ENCODE data around the gene RAB2B.

Gene RAB2B

DNA sequence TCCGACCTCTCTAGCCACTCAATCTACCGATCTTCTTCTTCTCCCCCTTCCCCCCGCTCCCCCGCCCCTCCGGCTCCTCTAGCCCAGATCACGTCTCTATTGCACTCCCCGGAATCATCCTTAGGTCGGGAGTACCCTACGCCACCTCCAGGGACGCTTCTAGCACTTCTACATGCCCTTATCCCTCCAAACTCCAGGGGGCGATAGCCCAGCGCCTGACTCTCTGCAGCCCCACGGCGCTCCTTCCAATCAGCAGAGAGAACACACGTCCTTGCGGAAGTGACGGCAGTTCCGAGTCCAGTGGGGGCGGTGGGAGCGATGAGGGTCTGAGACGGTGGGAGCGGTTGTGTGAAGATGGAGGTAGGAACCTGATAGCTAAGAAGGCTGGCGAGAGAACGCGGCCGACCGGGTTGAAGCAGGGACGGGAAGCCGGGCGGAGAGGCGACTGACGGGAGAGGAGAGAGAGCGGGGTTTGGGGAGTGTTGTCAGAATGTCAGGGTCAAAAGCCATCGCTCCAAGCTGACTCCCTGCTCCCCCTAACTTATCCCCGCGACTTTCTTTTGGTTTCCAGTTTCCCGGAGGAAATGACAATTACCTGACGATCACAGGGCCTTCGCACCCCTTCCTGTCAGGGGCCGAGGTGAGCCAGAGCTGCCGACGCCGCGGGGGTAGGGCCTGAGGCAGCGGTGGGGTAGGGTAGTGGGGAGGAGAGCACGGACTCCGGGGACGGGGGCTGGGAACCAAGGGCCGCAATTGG lies at the start of gene RAB2B, which contains the start of gene TOX4:
RAB2B (minus strand) TSS at position 35 of the 757 bp plus-strand sequence. CDS start 87 bp downstream, outside the sequence.
TOX4 (plus strand) TSS at position 271 of the 757 bp plus-strand sequence; CDS start at position 355, 84 bp downstream.
- DNase-seq: peak; percentile 98

GRCh38 chr14:21525962-21526671 lies 49.4 kb upstream of the RAB2B start, which contains the start of gene SALL2:
TSS of gene SALL2 (minus strand) at chr14:21526346. CDS start at chr14:21526127, 219 bp downstream.
- DNase-seq: peak; percentile 69

DNA sequence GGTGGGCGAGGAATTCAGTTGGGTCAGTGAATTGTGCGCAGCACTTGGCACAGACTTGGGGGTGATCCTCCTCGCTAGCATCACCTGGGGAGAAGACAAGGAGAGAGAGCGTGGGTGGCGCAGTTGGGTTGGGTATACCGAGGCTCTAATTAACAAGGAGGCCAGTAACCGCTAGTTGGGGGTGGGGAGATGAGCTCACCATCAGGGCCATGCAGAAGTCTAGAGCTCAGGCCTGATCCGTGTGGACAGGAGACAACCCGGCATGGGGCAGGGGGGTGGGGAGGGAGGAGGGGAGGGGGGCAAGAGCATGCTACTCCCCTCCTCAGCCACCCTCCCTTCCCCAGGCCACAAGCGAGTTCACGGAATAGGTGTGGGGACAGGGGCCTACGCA lies 48.8 kb upstream of the RAB2B start:
- DNase-seq: no peak

DNA sequence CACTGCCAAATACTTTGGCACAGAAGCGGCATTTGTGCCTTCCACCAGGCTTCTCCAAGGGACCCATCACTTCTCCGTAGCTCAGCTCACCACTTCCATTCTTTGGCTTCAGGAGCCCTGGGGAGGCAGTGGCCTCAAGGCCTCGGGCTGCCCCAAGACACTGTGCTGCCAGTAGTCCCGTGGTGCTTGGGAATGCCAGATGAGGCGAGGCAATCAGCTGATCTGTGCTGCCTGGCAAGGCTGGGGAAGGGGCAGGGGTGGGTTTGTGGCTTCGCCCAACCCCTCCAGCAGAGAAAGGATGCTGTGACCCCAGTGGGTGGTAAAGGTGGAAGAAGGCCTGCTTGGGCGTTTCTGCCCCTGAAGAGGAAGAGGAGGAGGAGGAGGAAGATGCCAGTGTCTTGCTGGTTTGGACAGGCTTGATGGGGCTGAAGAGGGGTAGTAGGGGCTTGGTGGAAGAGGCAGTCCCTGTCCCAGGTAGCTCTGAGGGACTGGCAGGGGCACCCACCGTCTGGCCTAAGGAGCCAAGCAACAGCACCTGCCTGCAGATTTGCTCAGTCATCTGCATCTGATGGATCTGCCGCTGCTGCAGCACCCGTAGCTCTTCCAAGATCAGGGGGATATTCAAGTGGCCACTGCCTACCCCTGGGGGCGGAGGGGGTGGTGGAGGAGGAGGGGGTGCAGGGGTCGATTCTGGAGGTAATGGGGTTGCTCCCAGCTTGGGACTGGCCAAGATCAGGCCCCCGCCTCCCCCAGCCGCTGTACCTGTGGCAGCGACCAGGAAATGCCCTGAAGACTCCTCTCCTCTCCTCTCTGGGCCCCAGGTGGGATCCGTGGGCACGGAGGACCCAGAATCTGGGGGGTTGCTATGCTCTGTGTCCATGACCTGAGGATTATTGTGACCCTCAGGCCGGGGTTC lies 48.1 kb upstream of the RAB2B start:
- DNase-seq: no peak

- DNase-seq: no peak
Observed at GRCh38 chr14:21523203-21523602, 46.4 kb upstream of the RAB2B start.

DNA sequence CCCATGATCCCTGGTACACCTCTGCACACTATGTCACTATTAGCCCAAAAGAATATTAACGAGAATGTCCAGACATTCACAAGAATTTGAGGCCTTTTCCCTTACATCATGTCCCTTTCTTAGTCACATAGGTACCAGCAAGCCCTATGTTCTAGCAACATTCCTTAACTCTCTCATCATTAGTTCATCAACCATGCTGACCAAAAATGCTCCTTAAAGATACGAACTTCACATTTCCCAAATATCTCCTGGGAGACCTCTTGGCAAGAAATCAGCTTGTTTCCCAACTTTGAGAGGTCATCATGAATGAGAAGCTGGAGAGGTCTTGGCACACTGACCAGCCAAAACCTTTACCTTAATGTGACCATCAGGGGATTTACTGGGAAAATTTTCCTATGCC lies 44.7 kb upstream of the RAB2B start:
- DNase-seq: no peak

DNA sequence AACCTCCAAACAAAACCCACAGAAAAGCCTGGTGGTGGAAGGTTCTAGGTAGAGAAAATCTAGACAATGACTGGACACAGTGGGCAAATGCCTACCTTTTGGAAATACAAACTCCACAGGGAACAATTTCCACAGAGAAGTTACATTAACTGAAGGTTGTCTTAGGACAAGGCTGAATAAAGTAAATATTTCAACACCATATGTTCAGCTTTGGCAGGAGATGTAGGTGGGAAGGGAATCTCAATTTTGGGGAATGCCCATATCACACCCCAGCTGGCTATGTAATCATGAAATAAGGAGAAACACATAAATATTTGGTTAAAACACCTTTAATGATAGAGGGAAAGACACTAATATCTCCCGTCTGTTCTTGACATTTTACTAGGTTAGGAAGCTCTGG lies 44.0 kb upstream of the RAB2B start:
- no peak for DNase-seq

- no peak for DNase-seq
Observed at GRCh38 chr14:21518725-21519124, 42.0 kb upstream of the RAB2B start.

DNA sequence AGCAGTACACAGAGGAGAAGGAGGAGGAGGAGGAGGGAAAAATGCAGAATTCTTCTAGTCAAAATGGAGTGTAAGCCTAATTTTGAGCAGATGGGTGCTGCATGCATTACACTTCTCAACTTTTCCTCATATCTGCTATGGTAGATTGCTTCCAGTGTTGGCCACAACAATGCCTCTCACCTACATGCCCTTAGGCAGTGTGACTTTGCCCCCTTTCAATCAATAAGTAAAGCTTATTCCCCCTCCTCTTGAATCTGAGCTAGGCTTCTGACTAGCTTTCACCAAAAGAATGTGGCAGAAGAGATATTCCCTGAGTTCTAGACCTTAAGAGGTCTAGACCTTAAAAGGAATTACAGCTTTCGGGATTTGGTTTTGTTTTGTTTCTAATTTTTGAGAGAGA lies 37.6 kb upstream of the RAB2B start:
- no peak for DNase-seq

GRCh38 chr14:21510735-21511657 lies 34.2 kb upstream of the RAB2B start, which contains the start of gene METTL3:
TSS of gene METTL3 (minus strand) at chr14:21511340. CDS start at chr14:21511223, 117 bp downstream.
- peak; percentile 89 for DNase-seq

- DNase-seq: no peak
Observed at GRCh38 chr14:21509432-21510143, 32.8 kb upstream of the RAB2B start.

GRCh38 chr14:21506557-21506956 lies 29.8 kb upstream of the RAB2B start:
- DNase-seq: no peak

GRCh38 chr14:21505012-21505553 lies 28.3 kb upstream of the RAB2B start:
- no peak for DNase-seq

DNA sequence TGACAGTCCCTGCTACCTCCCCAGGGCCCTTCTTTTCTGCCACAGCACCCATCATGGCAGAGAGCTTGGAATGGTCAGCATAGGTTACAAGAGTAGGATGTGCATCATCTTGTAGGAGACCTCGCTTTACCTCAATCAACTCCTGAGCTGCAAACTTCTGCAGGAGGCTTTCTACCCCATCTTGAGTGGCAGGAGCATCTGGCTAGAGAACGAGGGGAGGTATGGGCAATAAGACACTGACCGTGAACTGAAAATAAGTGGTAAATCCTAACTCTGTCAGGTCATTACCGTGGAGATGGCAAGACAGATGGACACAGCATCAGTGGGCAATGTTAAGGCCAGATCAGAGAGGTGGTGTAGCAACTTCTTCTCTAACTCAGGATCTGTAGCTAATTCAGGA lies 26.6 kb upstream of the RAB2B start:
- no peak for DNase-seq

- no peak for DNase-seq
Observed at GRCh38 chr14:21501568-21501967, 24.8 kb upstream of the RAB2B start.

GRCh38 chr14:21498540-21499526 lies 22.1 kb upstream of the RAB2B start:
- peak; percentile 12 for DNase-seq

- DNase-seq: no peak
Observed at GRCh38 chr14:21496453-21496852, 19.7 kb upstream of the RAB2B start.

- no peak for DNase-seq
Observed at GRCh38 chr14:21494902-21495762, 18.4 kb upstream of the RAB2B start.
